GM12874 (cell line): ENCODE results near the gene GTF2B.

Source experiments
- CTCF ChIP-seq: IDR thresholded peaks from 2 replicates; pipeline ENCODE4 v1.5.1; 2011; ENCODE audit warnings: low read depth, mild to moderate bottlenecking, control low read depth, low read length, moderate library complexity; ENCODE audit not compliant: insufficient read depth

The GTF2B gene

GRCh38 chr1:88877911-88878310 is 13.5 kb downstream of the GTF2B start:
- no peak for TF ChIP-seq CTCF

- peak; percentile 23; the same call in 1 of the 2 replicates for TF ChIP-seq CTCF
These were observed 14.0 kb downstream of the GTF2B start for GRCh38 chr1:88877382-88877825.

GRCh38 chr1:88876573-88877365 is 14.6 kb downstream of the GTF2B start:
- no peak for TF ChIP-seq CTCF

GRCh38 chr1:88875595-88875994 is 15.8 kb downstream of the GTF2B start:
- TF ChIP-seq CTCF: no peak

DNA sequence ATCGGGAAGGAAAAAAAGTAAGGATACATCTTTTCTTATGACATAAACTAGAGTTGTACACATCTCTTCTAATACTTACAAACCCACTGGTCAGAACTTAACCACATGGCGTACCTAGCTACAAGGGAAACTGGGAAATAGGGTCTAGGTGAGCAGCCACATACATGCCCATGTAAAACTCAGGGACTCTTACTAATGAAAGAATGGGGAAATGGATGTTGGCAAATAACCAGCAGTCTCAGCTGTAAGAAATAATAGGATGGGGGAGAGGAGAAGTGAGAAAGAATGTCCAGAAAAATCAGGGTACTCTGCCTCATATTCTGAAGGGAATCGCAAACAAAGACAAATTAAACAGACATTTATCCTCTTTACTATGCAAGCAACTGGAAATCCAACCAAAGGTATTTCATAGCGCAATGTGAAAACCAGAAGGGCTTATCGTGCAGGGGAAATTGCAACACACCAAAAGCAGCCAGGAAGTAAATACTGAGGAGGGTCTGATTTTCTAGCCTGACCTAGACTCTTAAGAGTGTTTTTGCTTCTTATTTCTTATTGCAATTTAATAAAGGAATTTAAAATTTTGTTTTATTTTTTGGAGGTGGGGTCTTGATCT is 17.5 kb downstream of the GTF2B start:
- no peak for TF ChIP-seq CTCF

DNA sequence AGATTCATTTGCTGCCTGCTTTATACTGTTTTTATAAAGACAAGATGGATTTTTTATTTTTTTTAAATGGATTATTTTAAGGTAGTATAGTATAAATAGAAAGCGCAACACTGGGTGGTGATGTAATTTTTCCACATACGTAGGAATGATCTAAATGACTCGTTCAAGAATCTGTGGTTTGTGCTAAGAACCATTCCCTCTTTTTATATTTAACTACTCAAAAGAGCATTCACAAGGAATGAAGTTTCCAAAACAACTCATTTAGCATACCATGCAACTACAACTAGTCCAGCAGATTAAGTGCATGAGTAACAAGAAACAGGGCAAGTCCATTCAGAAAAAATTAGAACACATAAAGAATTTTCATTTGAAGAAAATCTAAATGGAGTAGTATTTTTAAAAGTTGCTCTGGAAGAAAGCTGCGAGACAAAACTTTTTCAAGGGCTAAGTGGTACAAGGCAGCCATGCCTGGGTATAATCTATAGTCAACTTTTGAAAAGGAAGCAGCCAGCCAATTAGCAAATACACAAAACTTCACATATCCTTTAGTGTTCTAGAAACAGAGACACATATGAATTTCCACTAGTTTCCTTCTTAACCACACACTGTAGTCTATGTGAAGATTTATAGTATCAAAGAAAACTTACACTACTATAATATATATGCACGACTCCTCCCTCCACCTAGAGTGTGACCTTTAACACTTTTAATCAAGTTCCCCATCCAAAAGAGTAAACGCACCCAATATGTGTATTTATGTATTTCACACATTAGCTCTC is 23.4 kb downstream of the GTF2B start:
- no peak for TF ChIP-seq CTCF

- no peak for TF ChIP-seq CTCF
These were observed 39.9 kb downstream of the GTF2B start for GRCh38 chr1:88851303-88852063.
